Spleen (tissue), 7 donors: ENCODE results near the gene ZNF519.

ENCODE experiments used
- POLR2A ChIP-seq, 3 donors: fragments of 450-650 bp; IDR thresholded peaks; one replicate each; pipeline ENCODE4 v1.5.1; 2017; ENCODE audit warnings: antibody characterized with exemption in 3 of 3, mild to moderate bottlenecking in 1 of 3
- TF ChIP-seq, protein P1 (sequence below), 11 experiments: fragments of 200-600 bp in 7 of 11; fragments of 450-650 bp in 4 of 11; sonication (generic) in 4 of 11; IDR thresholded peaks in 8 of 11; conservative IDR thresholded peaks in 3 of 11; 1 replicate in 7 of 11; 2 replicates in 4 of 11; pipeline versions ENCODE4 v1.4.0 to v1.8.0; 2016 to 2021; ENCODE audit warnings: antibody characterized with exemption in 11 of 11, inconsistent platforms in 4 of 11, mild to moderate bottlenecking in 1 of 11
- donor health status: DM: no; HTN: no; CAD: no; lungs with moderate emphysema.
- donor health status: DM: no; HTN: no; CAD: no.
- donor health status: DM: no; HTN: no; CAD: no.

DNA sequence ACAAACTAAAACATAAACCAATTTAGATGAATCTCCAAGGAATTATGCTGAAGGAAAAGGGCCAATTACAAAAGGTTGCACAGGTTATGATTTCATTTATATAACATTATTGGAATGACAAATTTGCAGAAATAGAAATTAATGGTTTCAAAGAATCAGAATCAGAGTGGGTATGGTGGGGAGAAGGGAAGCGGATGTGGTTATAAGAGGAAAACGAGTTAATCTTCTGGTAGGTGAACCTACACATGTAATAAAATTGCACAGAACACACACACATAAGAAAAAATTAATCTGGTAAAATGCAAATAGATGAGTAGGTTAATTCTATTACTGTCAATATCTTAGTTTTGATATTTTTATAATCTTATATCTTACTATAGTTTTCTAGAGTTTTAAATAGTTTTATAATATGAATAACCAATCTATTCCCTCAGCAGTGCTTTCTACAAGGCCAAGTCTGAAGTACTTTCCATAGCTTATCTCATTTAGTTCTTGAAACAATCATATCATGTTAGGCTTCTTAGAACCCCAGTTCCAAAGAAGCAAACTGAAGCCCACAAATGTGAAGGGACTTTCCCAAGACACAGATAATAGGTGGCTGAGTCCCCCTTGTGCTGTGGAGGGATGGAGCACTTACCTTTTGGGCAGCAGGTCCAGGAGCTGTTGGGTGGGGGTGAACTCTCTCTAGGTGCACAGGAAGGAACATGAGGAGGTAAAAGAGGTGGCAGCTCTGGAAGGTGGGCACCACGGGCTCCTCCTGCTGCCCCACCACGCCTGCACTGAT, 31.5 kb downstream of the ZNF519 start:
- TF ChIP-seq, protein P1, sequence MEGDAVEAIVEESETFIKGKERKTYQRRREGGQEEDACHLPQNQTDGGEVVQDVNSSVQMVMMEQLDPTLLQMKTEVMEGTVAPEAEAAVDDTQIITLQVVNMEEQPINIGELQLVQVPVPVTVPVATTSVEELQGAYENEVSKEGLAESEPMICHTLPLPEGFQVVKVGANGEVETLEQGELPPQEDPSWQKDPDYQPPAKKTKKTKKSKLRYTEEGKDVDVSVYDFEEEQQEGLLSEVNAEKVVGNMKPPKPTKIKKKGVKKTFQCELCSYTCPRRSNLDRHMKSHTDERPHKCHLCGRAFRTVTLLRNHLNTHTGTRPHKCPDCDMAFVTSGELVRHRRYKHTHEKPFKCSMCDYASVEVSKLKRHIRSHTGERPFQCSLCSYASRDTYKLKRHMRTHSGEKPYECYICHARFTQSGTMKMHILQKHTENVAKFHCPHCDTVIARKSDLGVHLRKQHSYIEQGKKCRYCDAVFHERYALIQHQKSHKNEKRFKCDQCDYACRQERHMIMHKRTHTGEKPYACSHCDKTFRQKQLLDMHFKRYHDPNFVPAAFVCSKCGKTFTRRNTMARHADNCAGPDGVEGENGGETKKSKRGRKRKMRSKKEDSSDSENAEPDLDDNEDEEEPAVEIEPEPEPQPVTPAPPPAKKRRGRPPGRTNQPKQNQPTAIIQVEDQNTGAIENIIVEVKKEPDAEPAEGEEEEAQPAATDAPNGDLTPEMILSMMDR (IDR thresholded peaks at IDR 0.05 in 8 of 11, conservative IDR thresholded peaks at IDR 0.05 in 3 of 11), result no peak
- TF ChIP-seq POLR2A (IDR thresholded peaks at IDR 0.05), result no peak
